HG03066 (cell line): Measurements from ENCODE around the gene GRK3.

ENCODE experiments used
- ATAC-seq: cut with Tn5 transposase; IDR thresholded peaks from one replicate; pipeline ENCODE4 v1.9.1; 2021; ENCODE audit warnings: low read depth; ENCODE audit not compliant: unreplicated experiment

GRK3 gene

GRCh38 chr22:25774575-25775026 lies 210.1 kb downstream of the GRK3 start:
- no peak for ATAC-seq

DNA sequence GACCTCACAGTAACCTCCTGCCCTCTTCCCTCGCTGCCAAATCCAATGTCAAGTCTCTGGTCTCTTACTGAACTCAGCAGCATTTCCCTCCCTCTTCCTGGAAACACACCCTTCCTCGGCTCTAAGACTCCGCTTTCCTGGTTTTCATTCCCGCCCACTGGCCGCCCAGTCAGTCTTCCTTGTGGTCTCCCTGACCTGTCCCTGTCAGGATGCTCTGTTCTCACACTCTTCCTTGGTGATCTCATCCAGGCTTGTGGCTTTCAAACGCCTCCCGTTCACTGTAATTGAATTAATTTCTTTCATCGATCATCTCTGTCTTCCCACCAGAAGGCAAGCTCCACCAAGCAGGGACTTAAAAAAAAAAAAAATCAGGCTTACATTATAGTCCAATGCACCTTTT lies 211.1 kb downstream of the GRK3 start:
- ATAC-seq, result no peak

GRCh38 chr22:25777411-25777810 lies 212.9 kb downstream of the GRK3 start:
- ATAC-seq, result no peak

GRCh38 chr22:25777870-25778269 lies 213.4 kb downstream of the GRK3 start:
- ATAC-seq, result no peak
